Measurements from ENCODE around the gene UQCC5. TPM values are rescaled to one million over a fixed set of nuclear protein-coding genes. Genes with fewer than 3 reads are reported as not detected.

Gene UQCC5
- total RNA-seq, 4 donors from 2014 or later, result 1.3 to 60.6 (median 7.0) TPM

- peaks cover 0 to 5% (median 0%) of the 10 kb centered on the region in 4 donors for H3K36me3 ChIP-seq
- H3K27me3 ChIP-seq, result no peaks in the 10 kb centered on the region
- intact Hi-C loops (cut with DNase I), result no loop called here
- no peaks in the 10 kb centered on the region for H3K9me3 ChIP-seq
- peak overlapping the region; percentile 87 to 95 (median 88) for H3K27ac ChIP-seq (replicated peaks in 1 of 4)
- no peak for DNase-seq (ENCODE audit: extremely low spot score)
- peaks cover 74 to 88% (median 87%) of the 10 kb centered on the region in 4 donors for H3K4me1 ChIP-seq
- no peak for TF ChIP-seq CTCF (IDR thresholded peaks at IDR 0.05)
- TF ChIP-seq POLR2AphosphoS5 (IDR thresholded peaks at IDR 0.05), result no peak
- no peak for TF ChIP-seq POLR2A (IDR thresholded peaks at IDR 0.05; ENCODE audit: low read depth)
- no peak for TF ChIP-seq EP300 (IDR thresholded peaks at IDR 0.05)
- peak overlapping the region in 2 of 4 donors; percentile 73 to 81 for H3K4me3 ChIP-seq
- 94% methylated on average over 19 of the region's 19 CpGs for WGBS
These were observed 844 bp upstream of the UQCC5 start for GRCh38 chr3:52535411-52536111.

GRCh38 chr3:52536112-52536368, 365 bp upstream of the UQCC5 start:
- Histone ChIP-seq H3K4me3 (peak overlapping the region; percentile 71 to 81 (median 74)), H3K9me3 (no peaks in the 10 kb centered on the region), H3K27me3 (no peaks in the 10 kb centered on the region), H3K27ac (replicated peaks in 1 of 4) (peak overlapping the region; percentile 84 to 95 (median 87)), H3K4me1 (peaks cover 69 to 84% (median 82%) of the 10 kb centered on the region in 4 donors), H3K36me3 (peaks cover 0 to 10% (median 1%) of the 10 kb centered on the region in 4 donors)
- 15% methylated on average over 8 of the region's 9 CpGs for WGBS
- intact Hi-C loops (cut with DNase I), result no loop called here
- no peak for TF ChIP-seq CTCF (IDR thresholded peaks at IDR 0.05)
- DNase-seq (ENCODE audit: extremely low spot score), result no peak

- Histone ChIP-seq H3K4me3 (peak overlapping the region; percentile 71 to 81 (median 74)), H3K36me3 (peaks cover 0 to 21% (median 7%) of the 10 kb centered on the region in 4 donors), H3K27ac (replicated peaks in 1 of 4) (peak overlapping the region; percentile 84 to 95 (median 91)), H3K4me1 (peaks cover 62 to 72% (median 70%) of the 10 kb centered on the region in 4 donors), H3K27me3 (no peaks in the 10 kb centered on the region), H3K9me3 (no peaks in the 10 kb centered on the region)
- TF ChIP-seq EP300 (IDR thresholded peaks at IDR 0.05) (no peak), POLR2A (IDR thresholded peaks at IDR 0.05; ENCODE audit: low read depth) (no peak), CTCF (IDR thresholded peaks at IDR 0.05) (no peak), POLR2AphosphoS5 (IDR thresholded peaks at IDR 0.05) (no peak)
- intact Hi-C loops (cut with DNase I), result no loop called here
- DNase-seq (ENCODE audit: extremely low spot score), result no peak
- WGBS, result 3% methylated on average over 6 of the region's 6 CpGs
These were observed 788 bp downstream of the UQCC5 start for GRCh38 chr3:52537165-52537620.

- Histone ChIP-seq H3K4me1 (peaks cover 55 to 65% (median 63%) of the 10 kb centered on the region in 4 donors), H3K27me3 (no peaks in the 10 kb centered on the region), H3K27ac (replicated peaks in 1 of 4) (peak overlapping the region; percentile 84 to 95 (median 91)), H3K9me3 (no peaks in the 10 kb centered on the region), H3K36me3 (peaks cover 0 to 21% (median 8%) of the 10 kb centered on the region in 4 donors), H3K4me3 (peak overlapping the region; percentile 71 to 81 (median 74))
- intact Hi-C loops (cut with DNase I), result no loop called here
- WGBS, result 76% methylated on average over 7 of the region's 7 CpGs
- peak; percentile 72 for DNase-seq (ENCODE audit: extremely low spot score)
- no peak for TF ChIP-seq POLR2A (IDR thresholded peaks at IDR 0.05; ENCODE audit: low read depth)
- TF ChIP-seq EP300 (IDR thresholded peaks at IDR 0.05), result no peak
- no peak for TF ChIP-seq CTCF (IDR thresholded peaks at IDR 0.05)
- no peak for TF ChIP-seq POLR2AphosphoS5 (IDR thresholded peaks at IDR 0.05)
These were observed 1.5 kb downstream of the UQCC5 start for GRCh38 chr3:52537726-52538421.

Data from esophagus muscularis mucosa (tissue), 4 donors.